Measurements from ENCODE around the gene OR1K1. TPM values are rescaled to one million over a fixed set of nuclear protein-coding genes. Genes with fewer than 3 reads are reported as not detected.
"Not testable (repeated sequence)": the region's sequence is repeated elsewhere in the genome, so short reads cannot be mapped to it uniquely, and the experiment has no call there.

OR1K1 gene
- total RNA-seq, 1 experiment from 2014 or later, result not detected

DNA sequence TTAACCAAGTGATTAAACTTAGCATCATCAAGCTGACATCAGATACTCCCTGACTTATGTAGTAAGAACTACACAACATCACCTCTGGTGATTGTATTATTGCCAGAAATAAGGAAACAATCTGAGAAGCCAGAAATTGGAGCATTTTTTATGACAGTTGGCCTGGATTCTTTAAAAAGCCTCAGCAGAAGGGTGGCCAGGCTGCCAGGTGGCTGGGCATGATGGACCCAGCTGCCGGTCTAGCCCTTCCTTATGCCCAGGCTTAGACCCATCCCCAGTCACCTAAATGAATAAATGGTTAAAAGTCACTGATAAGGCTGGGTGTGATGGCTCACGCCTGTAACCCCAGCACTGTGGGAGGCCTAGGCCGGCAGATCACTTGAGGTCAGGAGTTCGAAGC, 12.8 kb downstream of the OR1K1 start:
- no peak for DNase-seq (ENCODE audit: low spot score)

GRCh38 chr9:122814545-122814944, 14.6 kb downstream of the OR1K1 start:
- DNase-seq (ENCODE audit: low spot score), result no peak

GRCh38 chr9:122815544-122815943, 15.6 kb downstream of the OR1K1 start:
- DNase-seq (ENCODE audit: low spot score), result no peak

DNA sequence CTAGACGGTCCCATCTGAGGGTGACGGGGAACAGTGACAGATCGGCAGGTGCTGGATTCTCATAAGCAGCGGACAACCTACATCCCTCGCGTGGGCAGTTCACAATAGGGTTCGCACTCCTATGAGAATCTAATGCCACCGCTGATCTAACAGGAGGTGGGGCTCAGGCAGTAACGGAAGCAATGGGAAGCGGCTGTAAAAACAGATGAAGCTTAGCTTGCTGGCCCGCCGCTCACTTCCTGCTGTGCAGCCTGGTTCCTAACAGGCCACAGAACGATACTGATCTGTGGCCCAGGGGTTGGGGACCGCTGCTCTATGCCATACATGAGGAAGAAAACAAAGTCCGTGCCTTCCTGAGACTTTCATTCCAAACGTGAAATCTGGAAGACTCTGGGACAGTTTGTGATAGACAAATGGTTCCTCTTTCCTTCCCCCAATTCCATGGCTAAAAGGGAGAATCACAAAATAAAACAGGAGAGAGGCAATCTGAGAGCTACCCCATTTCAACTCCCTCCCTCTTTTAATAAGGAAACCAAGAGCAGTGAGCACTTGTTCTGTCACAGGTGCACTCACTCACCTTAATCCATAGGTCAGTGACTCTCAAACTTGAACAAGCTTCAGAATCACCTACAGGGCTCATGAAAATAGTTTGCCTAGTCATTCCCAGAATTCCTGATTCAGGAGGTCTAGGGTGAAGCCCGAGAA, 16.4 kb downstream of the OR1K1 start:
- DNase-seq (ENCODE audit: low spot score), result no peak

DNA sequence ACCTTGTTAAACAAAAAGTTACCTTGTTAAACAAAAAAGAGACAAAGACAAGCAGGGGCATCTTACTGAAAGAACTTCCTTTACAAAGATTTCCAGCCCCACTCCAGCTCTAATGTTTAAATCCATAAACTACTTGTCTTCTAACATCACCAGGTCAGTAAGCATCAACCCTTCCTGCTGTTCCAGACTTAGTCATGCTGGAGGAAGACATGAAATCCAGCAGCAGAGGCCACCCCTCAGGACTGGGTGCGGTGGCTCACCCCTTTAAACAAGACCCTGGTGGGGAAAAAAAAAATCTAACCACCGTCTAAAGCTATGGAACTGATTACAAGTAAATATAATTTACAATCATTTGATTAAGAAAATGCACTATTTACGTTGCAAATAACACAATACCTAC, 19.4 kb downstream of the OR1K1 start:
- no peak for DNase-seq (ENCODE audit: low spot score)

DNA sequence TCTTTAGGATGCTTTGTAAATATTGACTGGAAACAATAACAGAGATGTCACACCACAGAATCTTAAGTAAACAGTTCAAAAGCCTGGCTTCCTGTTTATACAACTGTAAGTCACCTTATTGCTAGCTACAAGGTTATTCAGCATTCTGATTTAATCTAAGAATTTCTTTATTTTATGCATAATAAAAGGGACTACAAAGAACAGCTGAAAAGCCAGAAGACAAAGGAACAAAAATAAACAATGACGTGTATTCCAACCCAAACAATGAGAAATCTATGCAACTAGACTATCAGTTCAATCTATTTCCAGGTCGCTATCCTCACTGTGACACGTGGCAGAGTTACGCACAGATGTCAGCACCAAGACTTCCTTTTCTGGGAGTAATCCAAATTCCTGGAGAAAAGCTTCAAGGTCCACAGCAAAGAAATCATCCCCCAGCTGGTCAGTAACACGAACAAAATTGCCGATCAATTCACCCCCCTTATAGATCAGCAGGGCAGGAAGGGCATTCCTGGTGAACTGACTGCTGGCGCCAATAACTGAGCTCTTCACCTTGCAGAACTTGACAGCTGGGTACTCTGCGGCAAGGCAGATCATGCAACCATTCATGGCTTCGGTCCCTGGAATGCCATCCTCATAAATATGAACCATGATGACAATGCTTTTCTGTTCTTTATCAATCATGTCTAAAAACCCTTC, 20.0 kb downstream of the OR1K1 start:
- DNase-seq (ENCODE audit: low spot score), result no peak

GRCh38 chr9:122820490-122820845, 20.5 kb downstream of the OR1K1 start:
- DNase-seq (ENCODE audit: low spot score), result no peak

- no peak for DNase-seq (ENCODE audit: low spot score)
Observed at GRCh38 chr9:122821278-122821943, 21.5 kb downstream of the OR1K1 start.

- no peak for DNase-seq (ENCODE audit: low spot score)
Observed at GRCh38 chr9:122822056-122822455, 22.1 kb downstream of the OR1K1 start.

- no peak for DNase-seq (ENCODE audit: low spot score)
Observed at GRCh38 chr9:122822938-122823337, 23.0 kb downstream of the OR1K1 start.

DNA sequence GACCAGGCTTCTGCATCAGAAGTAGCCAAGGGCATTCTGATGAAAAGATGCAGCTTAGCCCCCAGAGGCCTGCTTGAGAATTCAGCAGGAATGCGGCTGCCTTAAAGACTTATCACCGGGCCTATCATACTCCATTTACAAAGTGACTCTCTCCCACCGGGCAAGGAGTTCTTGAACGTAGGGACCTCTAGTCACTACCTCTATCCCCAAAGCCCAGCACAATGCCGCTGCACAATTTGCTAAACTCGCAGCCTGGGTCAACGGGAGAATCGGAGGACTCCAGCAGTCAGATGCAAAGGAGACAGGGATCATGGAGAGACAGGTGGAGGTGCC, 27.8 kb downstream of the OR1K1 start:
- peak; percentile 34 for DNase-seq (ENCODE audit: low spot score)

DNA sequence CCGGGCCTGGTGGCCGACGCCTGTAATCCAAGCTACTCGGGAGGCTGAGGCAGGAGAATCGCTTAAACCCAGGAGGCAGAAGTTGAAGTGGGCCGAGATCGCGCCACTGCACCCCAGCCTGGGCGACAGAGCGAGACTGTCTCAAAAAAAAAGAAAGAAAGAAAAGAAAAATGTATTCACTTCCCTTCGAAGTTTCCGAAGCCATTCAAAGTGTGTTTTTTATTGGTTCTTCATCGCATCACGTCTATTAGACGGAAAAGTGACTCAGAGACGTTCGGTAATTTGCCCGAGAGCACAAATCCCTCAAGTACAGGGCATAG, 29.0 kb downstream of the OR1K1 start:
- DNase-seq (ENCODE audit: low spot score), result not testable (repeated sequence)

GRCh38 chr9:122832194-122832593, 32.3 kb downstream of the OR1K1 start:
- no peak for DNase-seq (ENCODE audit: low spot score)

GRCh38 chr9:122835313-122835731, 35.4 kb downstream of the OR1K1 start:
- DNase-seq (ENCODE audit: low spot score), result no peak

DNA sequence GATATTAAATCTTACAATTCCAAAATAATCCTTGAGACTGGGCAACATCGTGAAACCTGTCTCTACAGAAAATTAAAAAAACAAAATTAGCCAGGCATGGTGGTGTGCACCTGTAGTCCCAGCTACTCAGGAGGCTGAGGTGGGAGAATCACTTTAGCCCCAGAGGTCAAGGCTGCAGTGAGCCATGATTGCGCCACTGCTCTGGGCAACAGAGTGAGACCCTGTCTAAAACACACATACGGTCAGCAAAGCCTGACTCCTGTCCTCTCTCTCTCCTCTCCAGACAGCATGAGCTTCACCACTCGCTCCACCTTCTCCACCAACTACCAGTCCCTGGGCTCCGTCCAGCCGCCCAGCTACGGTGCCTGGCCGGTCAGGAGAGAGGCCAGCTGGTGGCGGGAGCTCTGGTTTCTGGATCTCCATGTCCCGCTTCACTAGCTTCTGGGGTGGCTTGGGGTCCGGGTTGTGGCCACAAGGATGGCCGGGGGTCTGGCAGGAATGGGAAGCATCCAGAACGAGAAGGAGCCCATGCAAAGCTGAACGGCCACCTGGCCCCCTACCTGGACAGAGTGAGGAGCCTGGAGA, 37.4 kb downstream of the OR1K1 start:
- no peak for DNase-seq (ENCODE audit: low spot score)

GRCh38 chr9:122838441-122838840, 38.5 kb downstream of the OR1K1 start:
- not testable (repeated sequence) for DNase-seq (ENCODE audit: low spot score)

- DNase-seq (ENCODE audit: low spot score), result no peak
Observed at GRCh38 chr9:122841501-122841900, 41.6 kb downstream of the OR1K1 start.

DNA sequence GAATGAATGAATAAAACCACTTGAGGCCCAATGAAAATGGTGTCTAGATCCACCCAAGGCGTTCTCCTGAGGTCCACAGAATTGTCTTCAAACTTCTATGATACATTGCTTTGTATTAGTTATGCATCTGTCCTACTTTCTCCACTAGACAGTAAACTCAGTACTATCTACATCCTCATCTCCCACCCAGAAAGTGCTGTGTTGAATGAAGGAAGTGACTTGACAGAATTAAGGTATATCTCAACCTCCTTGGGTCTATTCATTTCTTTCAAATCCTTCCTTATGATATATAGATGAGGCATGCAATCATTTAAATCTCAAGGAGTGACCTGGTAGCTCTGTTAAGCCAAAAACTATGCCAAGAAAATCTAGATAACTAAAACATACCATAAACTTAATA, 44.2 kb downstream of the OR1K1 start:
- DNase-seq (ENCODE audit: low spot score), result no peak

DNA sequence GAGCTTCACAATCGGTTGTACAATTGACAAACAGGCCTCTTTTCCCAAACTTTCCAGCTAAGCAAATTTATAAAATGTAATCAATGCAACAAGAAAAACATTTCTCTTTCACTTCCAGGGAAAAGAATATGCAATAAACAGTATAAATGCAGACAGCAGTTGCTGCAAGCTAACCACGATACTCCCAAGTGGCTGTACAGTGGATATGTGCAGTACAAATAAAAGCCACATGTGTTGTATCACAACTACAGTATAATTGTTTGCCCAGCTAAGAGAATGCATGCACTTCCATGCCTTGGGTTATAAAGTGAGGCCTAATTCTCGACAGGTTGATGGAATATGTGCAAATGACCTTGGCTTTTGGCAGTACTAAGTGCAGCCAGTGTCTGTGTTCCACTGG, 45.2 kb downstream of the OR1K1 start:
- no peak for DNase-seq (ENCODE audit: low spot score)

DNA sequence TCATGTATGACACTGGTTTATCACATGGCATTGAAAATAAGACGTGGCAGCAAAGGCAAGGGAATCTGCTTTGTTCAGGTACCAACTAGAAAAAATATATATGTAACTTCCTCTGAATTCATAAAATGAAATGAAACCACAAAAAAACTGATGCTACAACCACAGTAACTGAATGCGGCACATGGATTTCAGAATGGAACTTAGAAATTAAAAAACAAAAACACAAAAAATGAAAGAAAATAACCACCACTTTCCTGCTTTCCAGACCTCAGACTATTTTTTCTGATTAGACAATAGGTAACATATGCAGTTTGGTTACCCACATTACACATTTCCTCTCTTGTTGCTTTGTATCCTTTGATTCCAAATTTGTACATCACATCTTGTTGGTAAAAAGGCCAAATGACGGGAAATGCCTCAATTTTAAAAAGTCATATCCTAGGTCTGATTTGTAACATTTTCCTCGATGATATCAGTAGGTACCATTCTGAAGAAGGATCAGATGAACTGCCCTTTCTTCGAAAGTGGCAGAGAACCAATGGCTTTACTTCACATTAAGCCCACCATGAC, 46.5 kb downstream of the OR1K1 start:
- DNase-seq (ENCODE audit: low spot score), result no peak

DNA sequence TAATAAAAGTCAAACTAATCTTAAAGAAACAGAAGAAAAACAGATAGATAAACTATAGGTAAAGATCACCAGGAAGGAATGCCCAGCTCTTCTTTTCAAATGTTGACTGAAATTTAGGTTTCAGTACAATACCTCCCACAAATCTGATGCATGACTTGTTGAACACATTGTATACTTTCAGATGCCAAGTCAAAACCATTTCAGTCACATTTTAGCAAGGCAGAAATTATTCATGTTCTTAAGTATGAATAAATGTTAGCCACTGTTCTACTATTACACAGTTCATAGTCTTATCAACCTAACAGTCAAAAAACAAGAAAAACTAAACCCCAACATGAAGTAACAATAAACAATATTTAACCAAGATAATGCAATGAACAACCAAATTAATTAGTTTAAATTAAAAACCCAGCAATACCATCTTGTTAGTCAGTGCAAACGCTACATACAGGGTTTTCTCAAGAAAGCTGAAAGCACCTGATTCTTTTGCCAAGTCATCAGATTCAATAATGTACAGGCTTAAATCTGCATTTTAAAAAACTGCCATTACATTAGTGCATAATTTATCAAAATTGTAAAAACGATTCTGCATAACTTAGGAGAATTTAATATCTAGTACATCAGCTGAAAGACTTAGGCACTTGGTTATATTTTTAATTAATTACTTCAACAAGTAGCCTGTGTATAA, 48.5 kb downstream of the OR1K1 start:
- no peak for DNase-seq (ENCODE audit: low spot score)
